IgD-negative memory B cell (primary cell): ENCODE data around the gene UBE2L5. TPM values are rescaled to one million over a fixed set of nuclear protein-coding genes. Genes with fewer than 3 reads are reported as not detected.

Experiments used
- H3K27ac Mint-ChIP-seq, 3 donors: one replicate each; pipeline ENCODE4 v1.8.0; 2020 to 2022; ENCODE audit warnings: mild to moderate bottlenecking in 3 of 3, mixed read lengths in 3 of 3, moderate library complexity in 1 of 3
- H3K27me3 Mint-ChIP-seq: one replicate; pipeline ENCODE4 v1.8.0; 2021; ENCODE audit warnings: mixed read lengths
- H3K36me3 Mint-ChIP-seq: one replicate; pipeline ENCODE4 v1.8.0; 2020; ENCODE audit warnings: mild to moderate bottlenecking, mixed read lengths
- H3K4me1 Mint-ChIP-seq, 3 donors: one replicate each; pipeline ENCODE4 v1.8.0; 2020 to 2022; ENCODE audit warnings: mixed read lengths in 3 of 3, mild to moderate bottlenecking in 1 of 3
- H3K4me3 Mint-ChIP-seq, 4 donors: one replicate each; pipeline ENCODE4 v1.8.0; 2020 to 2022; ENCODE audit warnings: mild to moderate bottlenecking in 4 of 4, mixed read lengths in 4 of 4, moderate library complexity in 3 of 4
- H3K9me3 Mint-ChIP-seq, 3 donors: one replicate each; pipeline ENCODE4 v1.8.0; 2020 to 2021; ENCODE audit warnings: mixed read lengths in 3 of 3, mild to moderate bottlenecking in 1 of 3
- polyA plus RNA-seq: library from polyadenylated mRNA; unstranded; fragments of 300-500 nt; fragmentation: Illumina TruSeq; gene quantifications from one replicate; pipeline ENCODE4 v1.2.3, GENCODE V29; 2021

The UBE2L5 gene
- polyA plus RNA-seq, 1 donor from 2014 or later: not detected

DNA sequence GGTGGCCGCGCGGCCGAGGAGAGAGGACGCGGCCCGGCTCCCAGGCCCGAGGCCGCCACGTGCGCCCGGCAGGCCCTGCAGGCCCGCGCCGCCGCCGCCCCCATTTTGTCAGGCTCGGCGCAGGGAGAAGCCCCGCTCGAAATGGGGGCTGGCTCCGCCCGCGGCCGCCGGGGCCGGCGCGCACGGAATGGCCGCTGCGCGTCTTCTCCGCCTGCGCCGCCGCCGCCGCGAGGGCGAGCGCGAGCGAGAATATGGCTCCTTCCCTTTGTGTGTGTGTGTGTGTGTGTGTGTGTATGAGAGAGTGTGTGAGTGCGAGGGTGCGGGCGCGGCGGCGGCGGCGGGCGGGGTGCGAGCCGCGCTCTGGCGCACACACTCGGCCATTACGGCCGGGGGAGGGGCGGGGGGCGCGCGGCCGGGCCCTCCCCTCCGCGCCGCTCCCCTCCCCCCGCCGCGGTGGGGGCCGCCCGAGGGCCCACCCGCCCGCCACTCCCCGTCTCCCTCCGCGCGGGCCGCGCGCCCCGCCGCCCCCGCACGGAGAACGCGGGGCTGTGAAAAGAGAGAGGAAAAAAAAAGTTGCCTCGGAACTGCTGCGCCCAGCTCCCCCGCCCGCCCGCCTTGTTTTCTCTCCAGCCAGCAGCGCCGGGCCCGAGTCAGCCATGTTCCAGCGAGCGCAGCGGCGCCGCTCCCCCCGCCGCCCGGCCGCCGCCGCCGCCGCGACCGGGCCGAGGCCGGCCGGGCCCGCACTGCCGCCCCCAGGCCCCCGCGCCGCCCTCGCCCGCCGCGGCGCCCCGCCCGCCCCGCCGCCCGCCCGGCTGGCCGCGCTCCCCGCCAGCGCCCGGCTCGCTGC lies 42.4 kb downstream of the UBE2L5 start:
- H3K36me3 Mint-ChIP-seq: peaks cover 6% of the 10 kb centered on the region
- peaks cover 0 to 2% (median 0%) of the 10 kb centered on the region in 3 donors for H3K9me3 Mint-ChIP-seq
- H3K27me3 Mint-ChIP-seq: no peaks in the 10 kb centered on the region
- peak overlapping the region; percentile 99 for H3K27ac Mint-ChIP-seq
- peak overlapping the region; percentile 92 to 98 (median 96) for H3K4me3 Mint-ChIP-seq
- peaks cover 23 to 32% (median 30%) of the 10 kb centered on the region in 3 donors for H3K4me1 Mint-ChIP-seq

- Mint-ChIP-seq H3K27ac (peak overlapping the region in 2 of 3 donors; percentile 99), H3K9me3 (peaks cover 0 to 2% (median 0%) of the 10 kb centered on the region in 3 donors), H3K4me3 (no peak overlapping the region), H3K27me3 (no peaks in the 10 kb centered on the region), H3K36me3 (peaks cover 6% of the 10 kb centered on the region), H3K4me1 (peaks cover 23 to 32% (median 30%) of the 10 kb centered on the region in 3 donors)
Measured at GRCh38 chr13:30465343-30465592, 43.0 kb downstream of the UBE2L5 start.

GRCh38 chr13:30465593-30466357 lies 43.5 kb downstream of the UBE2L5 start, which contains the start of gene HMGB1:
TSS of gene HMGB1 (minus strand) at chr13:30465936. CDS start at chr13:30463680, 2,256 bp downstream.
- Mint-ChIP-seq H3K4me1 (peaks cover 23 to 32% (median 30%) of the 10 kb centered on the region in 3 donors), H3K27me3 (no peaks in the 10 kb centered on the region), H3K4me3 (peak within 1 kb of the TSS; percentile 91 to 100 (median 97))

DNA sequence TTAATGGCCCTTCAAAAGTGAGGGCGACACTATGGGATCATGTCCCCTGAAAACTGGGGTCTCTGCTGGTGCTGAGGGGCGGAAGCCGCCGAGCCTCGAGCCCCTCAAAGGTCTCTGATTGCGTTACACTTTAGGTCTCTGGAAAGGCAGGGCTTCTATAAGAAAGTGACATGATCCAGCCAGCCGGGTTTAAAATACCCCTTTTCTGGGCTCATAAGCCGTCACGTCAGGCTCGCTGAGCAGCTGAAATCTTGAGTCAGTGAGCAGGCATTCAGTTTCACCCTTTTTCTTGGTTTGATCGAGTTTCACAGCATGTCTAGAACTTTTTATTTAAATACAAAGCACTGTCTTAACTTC lies 44.0 kb downstream of the UBE2L5 start:
- Mint-ChIP-seq H3K36me3 (peaks cover 5% of the 10 kb centered on the region), H3K4me1 (peaks cover 22 to 30% (median 28%) of the 10 kb centered on the region in 3 donors), H3K9me3 (peaks cover 0 to 2% (median 0%) of the 10 kb centered on the region in 3 donors), H3K27me3 (no peaks in the 10 kb centered on the region), H3K27ac (peak overlapping the region; percentile 92 to 99 (median 99)), H3K4me3 (peak overlapping the region; percentile 85 to 100 (median 95))

More at GRCh38 chr13:30465593-30466357, 43.5 kb downstream of the UBE2L5 start, which contains the start of gene HMGB1:
- Mint-ChIP-seq H3K36me3 (peaks cover 6% of the 10 kb centered on the region), H3K9me3 (peaks cover 0 to 2% (median 0%) of the 10 kb centered on the region in 3 donors), H3K27ac (peak within 1 kb of the TSS; percentile 99)

GRCh38 chr13:30466841-30467252 lies 44.6 kb downstream of the UBE2L5 start:
- peak overlapping the region; percentile 30 to 100 (median 72) for H3K4me3 Mint-ChIP-seq
- peak overlapping the region in 2 of 3 donors; percentile 31 to 92 for H3K27ac Mint-ChIP-seq
- peaks cover 4% of the 10 kb centered on the region for H3K36me3 Mint-ChIP-seq
- peaks cover 0 to 2% (median 0%) of the 10 kb centered on the region in 3 donors for H3K9me3 Mint-ChIP-seq
- peaks cover 17 to 26% (median 24%) of the 10 kb centered on the region in 3 donors for H3K4me1 Mint-ChIP-seq
- H3K27me3 Mint-ChIP-seq: no peaks in the 10 kb centered on the region

DNA sequence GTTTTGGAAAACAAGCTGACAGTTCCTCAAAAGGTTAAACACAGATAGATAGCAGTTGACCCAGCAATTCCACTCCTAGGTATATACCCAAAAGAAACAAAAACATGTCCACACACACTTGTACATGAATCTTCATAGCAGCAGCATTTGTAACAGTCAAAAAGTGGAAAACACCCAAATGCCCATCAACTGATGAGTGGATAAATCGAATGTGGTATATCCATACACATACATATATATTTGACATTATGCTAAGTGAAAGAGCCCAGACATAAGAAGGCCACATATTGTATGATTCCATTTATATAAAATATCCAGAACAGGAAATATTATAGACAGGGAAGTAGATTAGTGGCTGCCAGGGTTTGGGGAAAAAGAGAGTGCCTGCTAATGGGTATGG lies 51.4 kb downstream of the UBE2L5 start:
- Mint-ChIP-seq H3K4me1 (peaks cover 4 to 7% (median 6%) of the 10 kb centered on the region in 3 donors), H3K36me3 (peaks cover 3% of the 10 kb centered on the region), H3K27ac (peak overlapping the region in 1 of 3 donors; percentile 6), H3K9me3 (no peaks in the 10 kb centered on the region), H3K27me3 (no peaks in the 10 kb centered on the region), H3K4me3 (no peak overlapping the region)

DNA sequence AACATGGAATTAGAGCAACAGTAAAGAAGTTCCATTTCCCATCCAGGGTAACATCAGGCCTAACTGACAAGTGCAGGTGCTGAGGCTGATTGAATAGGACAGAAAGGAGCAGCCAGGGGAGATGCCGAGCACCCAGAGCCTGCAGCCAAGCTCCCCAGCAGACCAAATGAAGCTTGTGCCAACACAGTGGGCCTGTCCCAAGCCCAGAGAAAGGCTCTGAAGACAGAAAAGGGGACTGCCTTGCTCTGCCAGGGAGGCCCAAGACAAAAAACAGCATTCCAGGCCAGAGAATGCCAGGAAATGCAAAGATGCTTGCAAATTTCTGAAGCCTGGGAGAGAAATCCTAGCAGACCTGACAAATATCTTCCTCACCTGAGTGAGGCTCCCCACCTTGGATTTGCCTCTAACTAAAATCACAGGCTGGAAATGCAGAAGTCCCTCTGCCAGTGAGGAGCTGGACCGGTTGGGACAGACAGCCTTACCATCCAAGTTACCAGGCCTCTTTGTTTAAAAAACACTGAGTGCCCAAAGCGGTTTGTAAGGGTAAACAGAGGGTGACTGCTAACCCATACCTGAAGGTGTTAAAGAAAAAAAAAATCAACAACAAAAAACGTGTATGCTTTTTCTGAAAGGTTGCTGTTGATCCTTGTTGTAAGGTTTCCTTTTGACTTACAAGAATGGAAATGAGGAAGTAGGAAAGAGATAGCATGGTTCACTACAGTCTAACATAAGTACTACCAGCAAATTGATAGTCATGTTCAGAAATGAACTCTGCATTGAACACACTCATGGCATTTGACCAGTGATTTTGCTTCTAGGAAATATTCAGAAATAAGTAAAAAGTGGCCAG lies 55.3 kb downstream of the UBE2L5 start:
- Mint-ChIP-seq H3K4me1 (peaks cover 7 to 11% (median 7%) of the 10 kb centered on the region in 3 donors), H3K9me3 (no peaks in the 10 kb centered on the region), H3K27me3 (no peaks in the 10 kb centered on the region), H3K4me3 (no peak overlapping the region), H3K36me3 (peaks cover 1% of the 10 kb centered on the region), H3K27ac (peak overlapping the region in 1 of 3 donors; percentile 64)

Other genes with a start within 250 kb of the UBE2L5 start
- gene KATNAL1, start 114.9 kb upstream of the UBE2L5 start, polyA plus RNA-seq: 3.6 TPM
- 580 TPM for gene HMGB1, start 43.4 kb downstream of the UBE2L5 start, polyA plus RNA-seq
- gene USPL1, start 195.4 kb downstream of the UBE2L5 start, polyA plus RNA-seq: 26.1 TPM